KOPT-K1 (cell line): ENCODE measurements around the gene DNAJB1.
"Not testable (repeated sequence)": the region's sequence is repeated elsewhere in the genome, so short reads cannot be mapped to it uniquely, and the experiment has no call there.

Experiments
- H3K27ac ChIP-seq: fragments of 200-600 bp; sonication (generic); 2 replicates; pipeline ENCODE4 v1.5.1; 2016; ENCODE audit warnings: antibody characterized with exemption, mild to moderate bottlenecking, low read depth, low read length; ENCODE audit not compliant: poor library complexity, severe bottlenecking
- H3K36me3 ChIP-seq: fragments of 200-600 bp; sonication (generic); 2 replicates; pipeline ENCODE4 v1.5.1; 2017; ENCODE audit warnings: antibody characterized with exemption, mild to moderate bottlenecking, low read length, moderate library complexity; ENCODE audit not compliant: insufficient read depth
- H3K9me3 ChIP-seq: fragments of 200-600 bp; sonication (generic); 2 replicates; pipeline ENCODE4 v1.5.1; 2017; ENCODE audit warnings: antibody characterized with exemption, low read length, mild to moderate bottlenecking; ENCODE audit not compliant: insufficient read depth, poor library complexity, severe bottlenecking

Gene DNAJB1

GRCh38 chr19:14516746-14517438, 1.3 kb downstream of the DNAJB1 start:
- Histone ChIP-seq H3K36me3 (peaks cover 46% of the 10 kb centered on the region), H3K27ac (peak overlapping the region; percentile 98), H3K9me3 (no peaks in the 10 kb centered on the region)

- peaks cover 46% of the 10 kb centered on the region for H3K36me3 ChIP-seq
- peak overlapping the region; percentile 98 for H3K27ac ChIP-seq
These were observed 2.1 kb downstream of the DNAJB1 start for GRCh38 chr19:14516048-14516534.

GRCh38 chr19:14515501-14516047, 2.6 kb downstream of the DNAJB1 start:
- no peak overlapping the region for H3K27ac ChIP-seq
- H3K9me3 ChIP-seq: no peaks in the 10 kb centered on the region
- H3K36me3 ChIP-seq: peaks cover 46% of the 10 kb centered on the region

More at GRCh38 chr19:14516048-14516534, 2.1 kb downstream of the DNAJB1 start:
- H3K9me3 ChIP-seq: no peaks in the 10 kb centered on the region

- H3K36me3 ChIP-seq: peaks cover 46% of the 10 kb centered on the region
- H3K9me3 ChIP-seq: no peaks in the 10 kb centered on the region
- no peak overlapping the region for H3K27ac ChIP-seq
These were observed 3.9 kb downstream of the DNAJB1 start for GRCh38 chr19:14514215-14514863.

- peaks cover 46% of the 10 kb centered on the region for H3K36me3 ChIP-seq
These were observed 5.7 kb downstream of the DNAJB1 start for GRCh38 chr19:14512406-14512961.

GRCh38 chr19:14511229-14511593, 7.0 kb downstream of the DNAJB1 start:
- Histone ChIP-seq H3K36me3 (peaks cover 36% of the 10 kb centered on the region), H3K27ac (no peak overlapping the region), H3K9me3 (no peaks in the 10 kb centered on the region)

More at GRCh38 chr19:14512406-14512961, 5.7 kb downstream of the DNAJB1 start:
- Histone ChIP-seq H3K27ac (no peak overlapping the region), H3K9me3 (no peaks in the 10 kb centered on the region)

- H3K36me3 ChIP-seq: peaks cover 29% of the 10 kb centered on the region
- no peak overlapping the region for H3K27ac ChIP-seq
- H3K9me3 ChIP-seq: no peaks in the 10 kb centered on the region
These were observed 7.6 kb downstream of the DNAJB1 start for GRCh38 chr19:14510311-14511228.

GRCh38 chr19:14507704-14508542, 10.3 kb downstream of the DNAJB1 start:
- H3K27ac ChIP-seq: peak overlapping the region; percentile 58
- no peaks in the 10 kb centered on the region for H3K9me3 ChIP-seq
- peaks cover 3% of the 10 kb centered on the region; the same call in 1 of the 2 replicates for H3K36me3 ChIP-seq

- Histone ChIP-seq H3K36me3 (no peaks in the 10 kb centered on the region), H3K9me3 (no peaks in the 10 kb centered on the region), H3K27ac (peak overlapping the region; percentile 58)
These were observed 12.5 kb downstream of the DNAJB1 start for GRCh38 chr19:14505488-14506239.

GRCh38 chr19:14504575-14504974, 13.6 kb downstream of the DNAJB1 start:
- not testable (repeated sequence) for H3K27ac ChIP-seq, H3K36me3 ChIP-seq, H3K9me3 ChIP-seq

- H3K27ac ChIP-seq: no peak overlapping the region
These were observed 14.9 kb downstream of the DNAJB1 start for GRCh38 chr19:14503285-14503684.

GRCh38 chr19:14502334-14503092, 15.7 kb downstream of the DNAJB1 start:
- Histone ChIP-seq H3K9me3 (no peaks in the 10 kb centered on the region), H3K36me3 (no peaks in the 10 kb centered on the region), H3K27ac (no peak overlapping the region)

More at GRCh38 chr19:14503285-14503684, 14.9 kb downstream of the DNAJB1 start:
- Histone ChIP-seq H3K9me3 (no peaks in the 10 kb centered on the region), H3K36me3 (no peaks in the 10 kb centered on the region)
